T-helper 2 cell (primary cell): Measurements from ENCODE around the gene OSTC.
A peak's percentile ranks its signal among the peaks of the same experiment; 100 is the strongest.
"Not testable (repeated sequence)": the region's sequence is repeated elsewhere in the genome, so short reads cannot be mapped to it uniquely, and the experiment has no call there.

Source experiments
- DNase-seq, 5 experiments: peaks; one replicate each; pipeline versions ENCODE4 v3.0.0 to v3.0.0-alpha.2; 2012 to 2022

The OSTC gene

GRCh38 chr4:108649863-108650211 lies 562 bp upstream of the OSTC start:
- no peak for DNase-seq

GRCh38 chr4:108651014-108651791 lies 804 bp downstream of the OSTC start:
- DNase-seq, result peak in 1 of 5 experiments; percentile 40

GRCh38 chr4:108662629-108663028 lies 12.2 kb downstream of the OSTC start:
- no peak for DNase-seq

GRCh38 chr4:108674356-108674977 lies 24.1 kb downstream of the OSTC start:
- no peak for DNase-seq

- no peak for DNase-seq
Measured at GRCh38 chr4:108681321-108681809, 31.0 kb downstream of the OSTC start.

DNA sequence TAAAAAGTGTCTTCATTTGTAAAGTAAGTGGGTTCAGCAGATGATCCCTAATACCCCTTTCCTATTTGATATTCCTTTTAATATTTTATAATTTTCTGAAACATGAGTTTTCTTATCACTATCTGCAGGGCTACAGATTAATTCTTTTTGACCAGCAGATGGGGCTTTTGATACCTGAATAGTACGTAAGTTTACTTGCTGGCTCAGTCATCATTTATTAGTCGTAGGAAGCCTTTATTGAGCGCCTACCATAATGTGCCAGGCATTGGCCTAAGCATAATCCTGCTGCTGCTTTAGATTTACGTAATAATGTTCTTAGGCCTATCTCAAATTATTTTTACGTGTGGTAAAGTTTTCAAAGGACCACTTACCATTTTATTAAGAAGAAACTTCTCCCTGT lies 33.1 kb downstream of the OSTC start:
- DNase-seq, result peak in 1 of 5 experiments; percentile 34

- DNase-seq, result no peak
Measured at GRCh38 chr4:108685036-108685686, 34.8 kb downstream of the OSTC start.

- no peak for DNase-seq
Measured at GRCh38 chr4:108690738-108691137, 40.3 kb downstream of the OSTC start.

DNA sequence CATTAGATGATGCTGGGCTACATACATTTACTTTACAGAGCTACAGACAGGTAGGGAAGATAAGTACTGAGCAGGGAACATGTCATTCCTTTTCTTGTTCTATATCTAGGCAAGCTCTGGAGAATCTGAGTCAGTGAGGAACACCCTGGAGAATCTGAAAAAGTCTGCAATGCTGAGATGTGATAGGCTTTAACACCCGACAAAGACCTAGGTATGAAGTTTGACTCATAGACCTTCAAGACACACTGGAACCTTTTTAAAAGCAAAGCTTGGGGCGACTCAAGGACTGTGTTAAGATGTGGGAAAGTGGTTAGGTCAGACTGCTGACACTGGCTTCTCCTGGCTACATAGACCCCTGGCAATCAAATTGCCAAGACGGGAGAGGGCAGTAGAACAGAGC lies 42.8 kb downstream of the OSTC start:
- DNase-seq, result no peak

DNA sequence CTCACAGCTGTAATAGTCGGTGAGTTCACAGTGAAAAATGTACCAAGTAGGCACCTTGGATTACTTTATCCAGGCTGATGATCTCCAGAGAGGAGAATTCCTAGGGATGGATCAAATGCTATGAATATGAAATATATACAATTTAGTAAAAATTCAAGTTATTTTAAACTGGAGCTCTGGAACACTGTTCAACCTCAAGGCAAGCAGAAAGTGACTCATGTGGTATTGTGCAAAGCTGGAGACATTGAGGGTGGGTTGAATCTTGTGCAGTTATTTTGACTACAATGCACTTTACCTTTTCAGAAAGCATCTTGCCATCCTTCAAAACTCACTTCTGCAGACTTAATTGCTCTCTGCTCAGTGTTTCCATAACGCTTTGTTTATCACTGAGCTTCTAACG lies 43.4 kb downstream of the OSTC start:
- no peak for DNase-seq

- no peak for DNase-seq
Measured at GRCh38 chr4:108694423-108694822, 44.0 kb downstream of the OSTC start.

- DNase-seq, result no peak
Measured at GRCh38 chr4:108695062-108695461, 44.7 kb downstream of the OSTC start.

DNA sequence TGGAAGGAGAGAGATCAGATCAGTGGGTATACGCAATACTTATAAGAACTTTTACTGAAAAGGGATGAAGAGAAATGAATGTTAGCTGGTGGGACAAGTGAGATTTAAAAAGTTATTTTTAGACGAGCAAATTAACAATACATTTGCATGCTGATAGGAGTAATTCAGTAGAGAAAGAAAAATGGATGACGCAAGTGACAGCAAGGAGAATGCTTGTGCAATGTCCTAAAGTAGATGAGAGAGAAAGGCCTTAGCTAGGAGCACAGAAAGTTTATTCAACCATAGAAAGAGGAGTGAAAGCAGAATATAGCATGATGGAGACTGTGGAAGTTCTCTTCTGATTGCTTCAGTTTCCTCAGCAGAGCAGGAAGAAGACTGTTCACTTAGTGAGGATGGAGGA lies 45.8 kb downstream of the OSTC start:
- DNase-seq, result no peak

- DNase-seq, result no peak
Measured at GRCh38 chr4:108700081-108700757, 49.8 kb downstream of the OSTC start.

DNA sequence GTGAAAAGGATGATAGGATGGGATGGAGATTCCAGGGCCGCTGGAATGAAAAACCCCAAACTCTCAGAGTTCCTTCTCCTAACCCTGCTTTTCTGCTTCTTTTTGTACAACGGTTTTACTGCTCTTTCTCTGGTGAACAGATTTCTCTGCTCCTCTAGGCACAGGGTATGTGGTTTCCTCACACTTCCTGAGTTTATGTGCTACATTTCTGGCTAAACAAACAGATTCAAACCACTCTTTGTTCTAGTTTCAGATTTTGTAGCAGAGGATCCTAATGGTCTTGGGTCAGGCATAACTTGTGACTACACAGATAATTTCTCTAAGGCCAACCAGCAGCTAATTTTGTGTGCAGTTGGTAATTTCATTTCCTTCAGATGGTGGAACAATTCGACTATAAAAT lies 52.6 kb downstream of the OSTC start:
- DNase-seq, result peak in 1 of 5 experiments; percentile 69

GRCh38 chr4:108703370-108703769 lies 53.0 kb downstream of the OSTC start:
- peak in 1 of 5 experiments; percentile 36 for DNase-seq

- DNase-seq, result no peak
Measured at GRCh38 chr4:108703966-108704365, 53.6 kb downstream of the OSTC start.

GRCh38 chr4:108706289-108706688 lies 55.9 kb downstream of the OSTC start:
- no peak for DNase-seq

- DNase-seq, result no peak
Measured at GRCh38 chr4:108709234-108709633, 58.8 kb downstream of the OSTC start.

- no peak for DNase-seq
Measured at GRCh38 chr4:108709722-108710121, 59.3 kb downstream of the OSTC start.

- not testable (repeated sequence) for DNase-seq
Measured at GRCh38 chr4:108710578-108710977, 60.2 kb downstream of the OSTC start.

- no peak for DNase-seq
Measured at GRCh38 chr4:108714880-108715279, 64.5 kb downstream of the OSTC start.

DNA sequence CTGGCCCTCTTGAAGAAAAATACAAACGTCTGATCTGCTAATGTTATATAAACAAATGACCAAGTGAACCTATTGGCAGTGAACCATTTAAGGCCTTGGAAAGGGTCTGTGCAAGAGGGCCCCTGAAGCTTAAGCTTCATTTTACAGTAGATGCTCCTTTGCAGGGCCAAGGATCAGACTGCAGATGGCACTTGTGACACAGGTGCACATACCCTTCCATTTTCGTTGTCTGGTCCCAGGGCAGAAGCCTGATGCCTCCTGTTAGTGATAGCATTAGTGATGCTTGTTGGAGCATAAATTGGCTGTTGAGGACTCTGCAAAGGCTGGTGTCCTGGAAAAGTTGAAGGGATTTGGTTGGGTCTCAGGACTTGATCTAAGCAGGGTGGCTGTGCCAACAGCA lies 65.9 kb downstream of the OSTC start:
- no peak for DNase-seq
